ENCODE data around the gene MLX. TPM values are rescaled to one million over a fixed set of nuclear protein-coding genes. Genes with fewer than 3 reads are reported as not detected.
"Not testable (repeated sequence)": the region's sequence is repeated elsewhere in the genome, so short reads cannot be mapped to it uniquely, and the experiment has no call there.

Gene MLX
- total RNA-seq, 2 donors from 2014 or later = 31.5 to 41.2 TPM

DNA sequence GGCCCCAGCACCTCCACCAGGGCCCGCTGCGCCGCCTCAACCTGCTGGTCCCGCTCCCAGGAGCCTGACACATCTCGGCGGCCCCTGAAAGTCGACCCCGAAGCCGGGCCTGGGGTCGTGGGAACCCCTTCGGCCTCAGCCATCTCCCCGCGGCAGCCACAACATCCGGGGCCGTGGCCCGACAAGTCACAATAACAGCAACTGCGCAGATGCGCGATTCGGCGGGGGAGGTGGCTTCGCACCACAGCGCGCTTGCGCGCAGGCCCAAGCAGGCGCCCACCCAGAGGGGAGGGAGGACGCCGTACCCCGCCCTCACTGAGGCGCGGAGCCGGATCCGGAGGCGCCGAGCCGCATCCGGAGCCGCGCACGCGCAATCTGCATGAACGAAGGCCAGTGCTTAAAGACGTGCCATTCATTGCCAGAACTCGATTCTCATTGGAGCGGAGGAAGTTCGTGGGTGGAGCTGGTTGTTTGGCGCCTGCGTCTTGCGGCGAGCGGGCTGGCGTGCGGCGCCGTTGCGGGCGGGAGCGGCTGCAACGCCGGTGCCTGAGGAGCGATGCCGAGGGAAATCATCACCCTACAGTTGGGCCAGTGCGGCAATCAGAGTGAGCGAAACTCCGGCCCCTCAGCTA is 42.4 kb downstream of the MLX start, which contains the start of the genes RETREG3 and TUBG1:
RETREG3 (minus strand) TSS at position 193 of the 632 bp plus-strand sequence; CDS start at position 143, 50 bp downstream.
TUBG1 (plus strand) TSS at position 502 of the 632 bp plus-strand sequence; CDS start at position 557, 55 bp downstream.
- ATAC-seq (ENCODE audit: insufficient number of reproducible peaks, low FRiP score, low read depth) (peak; percentile 97), DNase-seq (ENCODE audit: low spot score) (peak; percentile 90)
- Histone ChIP-seq H3K36me3 (peaks cover 15% of the 10 kb centered on the region), H3K4me3 (peak within 1 kb of the TSS; percentile 82), H3K4me1 (ENCODE audit: control insufficient read depth in 1 of 2, low read depth in 2 of 2) (peaks cover 18 to 39% of the 10 kb centered on the region in 2 donors), H3K27ac (peak within 1 kb of the TSS; percentile 82 to 84), H3K27me3 (replicated peaks; ENCODE audit: insufficient read depth) (no peaks in the 10 kb centered on the region), H3K9me3 (no peaks in the 10 kb centered on the region)
- TF ChIP-seq, protein P1, sequence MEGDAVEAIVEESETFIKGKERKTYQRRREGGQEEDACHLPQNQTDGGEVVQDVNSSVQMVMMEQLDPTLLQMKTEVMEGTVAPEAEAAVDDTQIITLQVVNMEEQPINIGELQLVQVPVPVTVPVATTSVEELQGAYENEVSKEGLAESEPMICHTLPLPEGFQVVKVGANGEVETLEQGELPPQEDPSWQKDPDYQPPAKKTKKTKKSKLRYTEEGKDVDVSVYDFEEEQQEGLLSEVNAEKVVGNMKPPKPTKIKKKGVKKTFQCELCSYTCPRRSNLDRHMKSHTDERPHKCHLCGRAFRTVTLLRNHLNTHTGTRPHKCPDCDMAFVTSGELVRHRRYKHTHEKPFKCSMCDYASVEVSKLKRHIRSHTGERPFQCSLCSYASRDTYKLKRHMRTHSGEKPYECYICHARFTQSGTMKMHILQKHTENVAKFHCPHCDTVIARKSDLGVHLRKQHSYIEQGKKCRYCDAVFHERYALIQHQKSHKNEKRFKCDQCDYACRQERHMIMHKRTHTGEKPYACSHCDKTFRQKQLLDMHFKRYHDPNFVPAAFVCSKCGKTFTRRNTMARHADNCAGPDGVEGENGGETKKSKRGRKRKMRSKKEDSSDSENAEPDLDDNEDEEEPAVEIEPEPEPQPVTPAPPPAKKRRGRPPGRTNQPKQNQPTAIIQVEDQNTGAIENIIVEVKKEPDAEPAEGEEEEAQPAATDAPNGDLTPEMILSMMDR (IDR thresholded peaks at IDR 0.05) = peak; percentile 42

DNA sequence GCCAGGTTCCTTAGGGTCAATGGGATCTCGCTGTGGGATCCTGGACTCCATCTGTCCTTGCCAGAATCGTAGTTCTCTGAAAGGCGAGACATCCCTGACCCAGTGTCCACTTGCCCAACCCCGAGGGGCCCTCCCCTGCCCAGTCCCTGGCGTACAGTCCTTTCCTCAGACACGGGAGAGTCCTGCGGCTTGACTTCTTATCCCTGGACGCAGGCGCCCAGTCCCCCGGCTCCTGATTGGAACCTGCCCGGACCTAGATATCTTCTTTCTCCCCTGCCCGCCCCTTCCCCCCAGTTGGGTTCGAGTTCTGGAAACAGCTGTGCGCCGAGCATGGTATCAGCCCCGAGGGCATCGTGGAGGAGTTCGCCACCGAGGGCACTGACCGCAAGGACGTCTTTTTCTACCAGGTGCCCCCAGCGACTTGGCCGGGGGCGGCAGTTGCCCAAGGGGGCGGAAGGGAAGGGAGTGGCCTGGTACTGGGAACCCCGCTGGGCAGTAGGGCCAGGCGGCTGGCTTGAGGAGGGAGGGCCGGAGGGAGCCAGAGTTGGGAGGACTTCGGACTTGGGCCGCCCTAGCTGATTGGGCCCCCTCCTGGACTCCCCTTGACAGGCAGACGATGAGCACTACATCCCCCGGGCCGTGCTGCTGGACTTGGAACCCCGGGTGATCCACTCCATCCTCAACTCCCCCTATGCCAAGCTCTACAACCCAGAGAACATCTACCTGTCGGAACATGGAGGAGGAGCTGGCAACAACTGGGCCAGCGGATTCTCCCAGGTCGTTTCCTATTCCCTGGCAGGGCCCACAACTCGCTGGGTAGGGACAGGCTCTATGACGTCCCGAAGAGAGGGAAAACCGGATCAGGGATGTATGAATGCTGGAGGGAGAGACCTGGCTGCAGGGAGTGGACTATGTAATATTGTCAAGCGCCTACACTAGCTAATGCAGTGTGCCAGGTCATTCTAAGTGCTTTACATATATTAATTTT is 43.2 kb downstream of the MLX start:
- not testable (repeated sequence) for H3K9me3 ChIP-seq; H3K27me3 ChIP-seq (replicated peaks; ENCODE audit: insufficient read depth); DNase-seq (ENCODE audit: low spot score)
- Histone ChIP-seq H3K27ac (peak overlapping the region; percentile 67 to 82), H3K4me1 (ENCODE audit: control insufficient read depth in 1 of 2, low read depth in 2 of 2) (peaks cover 18 to 34% of the 10 kb centered on the region in 2 donors), H3K36me3 (peaks cover 23% of the 10 kb centered on the region), H3K4me3 (peak overlapping the region; percentile 82)
- peak; percentile 9 for ATAC-seq (ENCODE audit: insufficient number of reproducible peaks, low FRiP score, low read depth)

DNA sequence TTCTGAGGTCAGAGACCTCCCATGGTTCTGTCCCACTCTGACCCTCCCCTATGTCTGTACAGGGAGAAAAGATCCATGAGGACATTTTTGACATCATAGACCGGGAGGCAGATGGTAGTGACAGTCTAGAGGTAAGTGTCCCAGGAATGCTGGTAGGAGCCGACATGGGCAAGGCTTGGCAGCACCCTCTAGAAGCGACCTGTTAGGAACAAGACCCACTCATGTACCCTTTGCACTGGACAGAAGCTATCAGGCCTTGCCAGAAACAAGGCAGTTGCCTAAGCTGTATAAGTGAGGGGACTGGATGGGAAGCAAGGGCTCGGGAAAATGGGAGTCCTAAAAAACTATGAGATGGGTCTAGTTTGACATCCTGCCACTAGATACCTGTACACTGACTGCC is 45.1 kb downstream of the MLX start:
- no peak overlapping the region for H3K27ac ChIP-seq
- ATAC-seq (ENCODE audit: insufficient number of reproducible peaks, low FRiP score, low read depth) = no peak
- H3K4me1 ChIP-seq (ENCODE audit: control insufficient read depth in 1 of 2, low read depth in 2 of 2) = peaks cover 11 to 15% of the 10 kb centered on the region in 2 donors
- TF ChIP-seq, protein P1 (IDR thresholded peaks at IDR 0.05) = no peak
- no peak overlapping the region for H3K4me3 ChIP-seq
- H3K9me3 ChIP-seq = no peaks in the 10 kb centered on the region
- peaks cover 25% of the 10 kb centered on the region for H3K36me3 ChIP-seq
- no peak for DNase-seq (ENCODE audit: low spot score)
- no peaks in the 10 kb centered on the region for H3K27me3 ChIP-seq (replicated peaks; ENCODE audit: insufficient read depth)

DNA sequence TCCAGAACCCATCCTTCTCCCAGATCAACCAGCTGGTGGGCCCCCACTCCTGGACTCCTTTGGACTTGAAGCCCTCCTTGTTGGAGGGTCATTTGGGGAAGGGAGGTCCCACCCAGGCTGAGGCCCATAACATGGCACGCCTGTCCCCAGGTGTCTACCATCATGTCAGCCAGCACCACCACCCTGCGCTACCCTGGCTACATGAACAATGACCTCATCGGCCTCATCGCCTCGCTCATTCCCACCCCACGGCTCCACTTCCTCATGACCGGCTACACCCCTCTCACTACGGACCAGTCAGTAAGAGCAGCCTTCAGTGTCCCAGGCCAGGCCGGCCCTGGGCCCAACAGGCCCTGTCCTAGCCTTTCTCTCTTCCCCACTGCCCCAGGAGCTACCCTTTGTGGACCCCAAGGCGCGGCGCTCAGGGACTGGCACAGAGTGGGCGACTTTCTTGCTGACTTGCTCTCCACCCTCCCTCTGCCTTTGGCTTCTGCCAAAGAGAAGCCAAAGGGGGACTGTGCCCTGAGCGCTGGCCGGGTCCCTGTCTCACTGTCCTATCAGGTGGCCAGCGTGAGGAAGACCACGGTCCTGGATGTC is 46.9 kb downstream of the MLX start:
- Histone ChIP-seq H3K9me3 (no peaks in the 10 kb centered on the region), H3K4me1 (ENCODE audit: control insufficient read depth in 1 of 2, low read depth in 2 of 2) (peaks cover 7 to 10% of the 10 kb centered on the region in 2 donors), H3K4me3 (no peak overlapping the region), H3K27ac (no peak overlapping the region), H3K36me3 (peaks cover 25% of the 10 kb centered on the region), H3K27me3 (replicated peaks; ENCODE audit: insufficient read depth) (no peaks in the 10 kb centered on the region)
- ATAC-seq (ENCODE audit: insufficient number of reproducible peaks, low FRiP score, low read depth) = no peak
- TF ChIP-seq, protein P1 (IDR thresholded peaks at IDR 0.05) = no peak
- DNase-seq (ENCODE audit: low spot score) = no peak

DNA sequence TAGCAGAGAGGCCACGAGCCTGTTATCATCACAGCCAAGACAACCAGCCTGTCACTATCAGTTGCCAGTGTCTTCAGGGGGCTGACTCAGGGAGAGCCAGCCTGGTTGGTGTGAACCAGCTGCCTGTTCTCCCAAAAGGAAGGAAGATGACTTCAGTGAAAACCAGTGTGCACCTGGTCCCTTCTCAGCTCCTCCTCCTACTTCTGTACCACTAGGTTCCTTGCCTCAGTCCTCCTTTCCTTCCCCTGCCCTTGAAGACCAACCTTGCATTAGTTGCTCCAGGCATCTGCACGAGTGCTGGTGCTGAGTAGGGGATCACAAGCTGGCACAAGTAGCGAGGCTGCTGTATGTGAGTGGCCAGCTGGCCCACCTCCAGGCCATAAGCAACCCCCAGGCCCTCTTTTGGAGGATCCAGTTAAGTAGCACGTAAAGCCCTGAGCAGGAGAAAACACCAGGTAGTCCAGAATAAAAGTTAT is 51.1 kb downstream of the MLX start:
- H3K4me1 ChIP-seq (ENCODE audit: control insufficient read depth in 1 of 2, low read depth in 2 of 2) = peaks cover 7 to 10% of the 10 kb centered on the region in 2 donors
- no peak for DNase-seq (ENCODE audit: low spot score)
- peaks cover 20% of the 10 kb centered on the region for H3K36me3 ChIP-seq
- no peaks in the 10 kb centered on the region for H3K27me3 ChIP-seq (replicated peaks; ENCODE audit: insufficient read depth)
- no peak overlapping the region for H3K4me3 ChIP-seq
- H3K9me3 ChIP-seq = no peaks in the 10 kb centered on the region
- TF ChIP-seq, protein P1 (IDR thresholded peaks at IDR 0.05) = no peak
- no peak overlapping the region for H3K27ac ChIP-seq
- ATAC-seq (ENCODE audit: insufficient number of reproducible peaks, low FRiP score, low read depth) = no peak

Data from thoracic aorta (tissue), 2 donors.